Measurements from ENCODE around the gene COL26A1. TPM values are rescaled to one million over a fixed set of nuclear protein-coding genes. Genes with fewer than 3 reads are reported as not detected.

Gene COL26A1
- total RNA-seq, 1 donor from 2014 or later: not detected

DNA sequence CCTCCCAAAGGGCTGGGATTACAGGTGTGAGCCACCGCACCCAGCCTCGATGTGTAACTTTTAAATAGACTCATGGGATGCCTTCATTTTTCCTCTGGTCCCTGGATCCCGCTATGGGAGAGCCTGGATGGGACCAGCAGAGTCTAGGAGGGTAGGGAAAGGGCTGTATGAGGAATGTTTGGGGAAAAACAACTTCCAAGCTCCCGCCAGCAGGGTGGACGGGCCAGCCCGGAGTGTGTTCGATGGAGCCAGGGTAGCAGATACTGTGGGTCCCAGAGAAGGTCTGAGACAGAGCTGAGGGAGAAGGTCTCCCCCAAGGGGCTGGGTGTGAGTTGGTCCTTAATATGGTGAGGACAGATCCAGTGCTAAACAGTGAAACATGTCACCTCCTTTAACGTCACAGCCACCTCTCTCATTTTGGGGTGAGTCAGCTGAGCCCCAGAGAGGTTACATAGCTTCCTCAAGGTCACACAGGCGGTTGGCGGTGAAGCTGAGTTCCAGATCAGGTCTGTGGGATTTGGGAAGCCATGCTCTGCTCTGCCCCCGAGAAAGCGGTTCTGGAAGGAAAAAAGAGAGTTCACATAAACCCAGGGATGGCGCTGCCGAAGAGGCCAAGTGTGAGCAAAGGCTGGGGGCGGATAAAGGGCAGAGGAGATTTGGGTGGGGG is 200.0 kb downstream of the COL26A1 start:
- intact Hi-C loops (cut with micrococcal nuclease): no loop called here

DNA sequence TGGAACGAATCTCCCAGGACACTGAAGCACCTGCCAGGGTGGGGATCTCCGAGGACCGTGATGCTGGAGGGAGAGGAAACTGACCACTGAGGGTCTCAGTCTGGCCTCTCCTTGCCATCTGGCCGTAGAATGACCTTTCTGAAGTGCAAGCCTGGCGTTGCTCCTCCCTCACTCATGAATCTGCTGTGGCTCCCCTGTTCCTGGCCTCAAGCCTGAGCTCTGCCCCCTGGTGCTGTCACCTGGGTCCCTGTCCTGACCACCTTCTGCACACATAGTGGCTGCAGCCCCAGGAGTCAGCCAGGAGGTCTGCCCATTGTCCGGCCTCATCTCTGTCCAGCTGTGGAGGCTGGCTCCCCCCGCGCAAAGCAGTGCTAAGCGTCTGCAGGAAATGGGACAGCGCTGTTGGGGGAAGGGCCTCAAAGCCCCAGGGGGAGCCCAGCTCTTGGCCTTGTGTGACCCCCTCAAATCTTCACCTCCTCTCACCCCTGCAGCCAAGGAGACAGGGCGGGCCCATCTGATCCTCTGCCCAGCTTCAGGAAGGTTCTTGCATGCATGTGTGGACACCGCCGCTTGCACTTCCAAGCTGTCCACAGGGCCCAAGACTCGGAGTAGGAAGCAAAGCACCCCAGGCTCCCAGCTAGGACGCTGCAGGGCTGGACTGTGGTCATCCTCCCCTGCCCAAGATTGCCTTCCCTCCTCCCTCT is 200.7 kb downstream of the COL26A1 start:
- intact Hi-C loops (cut with micrococcal nuclease): no loop called here

DNA sequence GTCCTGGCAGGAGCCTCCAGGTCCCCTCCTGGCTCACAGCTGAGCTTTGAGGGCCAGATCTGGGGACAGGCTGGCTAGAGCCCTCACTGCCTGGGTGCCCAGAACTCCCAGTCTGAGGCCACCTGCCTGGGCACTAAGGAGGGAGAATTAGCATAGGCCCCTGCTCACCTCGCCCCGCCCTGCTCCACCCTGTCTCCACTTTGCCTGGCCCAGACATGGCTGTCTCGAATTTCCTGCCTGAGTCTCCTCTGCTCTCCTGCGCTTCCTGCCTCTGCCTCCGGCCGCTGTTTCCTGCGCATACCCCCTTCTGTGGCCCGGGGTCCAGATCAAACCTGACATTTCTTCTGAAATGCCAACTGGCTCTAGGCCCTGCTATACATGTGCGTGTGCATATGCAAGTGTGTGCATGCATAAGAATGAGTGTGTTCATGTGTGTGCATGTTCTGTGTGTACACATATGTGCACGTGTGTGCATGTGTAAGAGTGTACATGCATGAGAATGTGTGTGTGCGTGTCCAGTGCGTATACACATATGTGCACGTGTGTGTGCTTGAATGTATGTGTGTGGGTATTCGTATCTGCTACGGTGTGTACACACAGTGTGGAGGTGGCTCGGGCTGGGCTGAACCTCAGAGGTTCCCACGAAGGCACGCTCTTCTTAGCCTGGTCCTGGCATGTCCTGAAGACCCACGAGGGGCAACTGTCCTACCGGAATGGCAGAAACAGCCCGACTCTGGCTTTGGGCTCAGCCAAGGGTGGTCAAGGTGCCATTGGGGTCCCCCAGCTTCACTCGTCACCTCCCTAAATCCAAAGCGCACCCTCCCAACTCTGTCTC is 201.5 kb downstream of the COL26A1 start:
- intact Hi-C loops (cut with micrococcal nuclease): no loop called here

DNA sequence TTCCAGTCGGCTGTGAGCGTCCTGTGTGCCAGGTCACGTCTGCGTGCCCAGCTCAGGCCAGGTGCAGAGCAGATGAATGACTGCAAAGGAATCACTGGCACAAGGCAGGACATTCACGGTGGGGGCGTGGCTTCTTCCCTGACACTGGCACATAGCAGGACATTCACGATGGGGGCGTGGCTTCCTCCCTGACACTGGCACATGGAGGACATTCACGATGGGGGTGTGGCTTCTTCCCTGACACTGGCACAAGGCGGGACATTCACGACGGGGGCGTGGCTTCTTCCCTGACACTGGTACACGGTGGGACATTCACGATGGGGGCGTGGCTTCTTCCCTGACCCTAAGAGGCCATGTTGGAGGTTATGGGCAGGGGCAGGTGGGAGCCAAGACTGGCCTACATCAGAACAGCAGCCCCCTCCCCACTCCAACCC is 202.1 kb downstream of the COL26A1 start:
- intact Hi-C loops (cut with micrococcal nuclease): no loop called here

DNA sequence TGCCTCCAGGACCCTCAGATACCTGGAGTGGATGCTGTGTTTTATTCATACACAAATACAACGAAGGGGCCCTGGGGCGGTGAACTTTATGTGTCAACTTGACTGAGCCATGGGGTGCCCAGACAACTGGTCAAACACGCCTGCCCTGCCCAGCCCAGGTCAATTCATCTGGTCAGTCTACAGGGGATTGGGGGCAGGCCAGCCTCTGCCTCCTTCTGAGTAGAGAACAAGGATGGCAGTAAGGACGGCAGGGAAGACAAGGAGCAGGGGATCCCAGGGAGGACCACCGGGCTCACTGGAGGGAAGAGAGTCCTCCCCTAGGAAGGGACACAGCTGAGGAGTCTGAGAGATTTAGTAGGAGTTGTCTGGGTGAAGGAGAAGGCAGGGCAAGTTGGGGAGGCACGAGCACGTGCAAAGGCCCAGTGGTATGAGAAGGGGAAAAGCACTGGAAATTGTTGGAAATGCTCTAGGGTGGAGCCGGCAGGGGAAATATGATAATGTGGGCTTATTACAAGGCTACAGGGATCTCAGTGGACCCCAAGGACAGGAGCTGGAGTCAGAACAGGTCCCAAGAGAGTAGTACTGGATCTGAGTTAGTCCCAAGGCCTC is 203.0 kb downstream of the COL26A1 start:
- intact Hi-C loops (cut with micrococcal nuclease): no loop called here

DNA sequence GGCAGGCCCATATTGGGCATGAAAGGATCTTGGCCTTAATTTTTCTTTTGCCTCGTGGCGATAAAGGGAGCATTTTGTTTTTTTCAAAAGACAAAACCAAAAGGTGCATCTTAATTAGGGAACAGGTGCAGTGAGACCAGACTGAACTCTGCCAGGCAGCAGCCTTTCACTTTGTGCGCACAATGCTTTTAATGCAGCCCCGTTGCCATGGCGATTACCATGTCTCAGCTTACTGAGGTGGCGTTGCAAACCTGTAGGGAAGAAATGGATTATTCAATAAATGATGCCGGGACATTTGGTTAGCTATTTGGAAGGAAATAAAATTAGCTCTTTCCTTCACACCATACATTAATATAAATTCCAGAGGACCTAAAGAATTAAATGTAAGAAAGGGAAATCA is 204.6 kb downstream of the COL26A1 start:
- intact Hi-C loops (cut with micrococcal nuclease): no loop called here

DNA sequence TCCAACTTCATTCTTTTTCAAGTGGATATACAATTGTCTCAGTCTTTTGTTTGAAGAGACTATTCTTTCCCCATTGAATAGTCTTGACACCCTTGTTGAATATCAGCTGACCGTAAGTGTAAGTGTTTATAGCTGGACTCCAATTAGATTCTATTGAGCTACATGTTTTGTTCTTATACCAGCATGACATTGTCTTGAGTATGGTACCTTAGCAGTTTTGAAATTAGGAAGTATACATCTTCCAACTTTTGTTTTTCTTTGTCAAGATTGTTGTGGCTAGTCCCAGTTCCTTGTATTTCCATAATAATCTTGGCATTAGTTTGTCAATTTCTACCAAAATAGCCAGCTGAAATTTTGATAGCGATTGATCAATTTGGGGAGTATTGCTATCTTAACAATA is 209.5 kb downstream of the COL26A1 start:
- intact Hi-C loops (cut with micrococcal nuclease): no loop called here

DNA sequence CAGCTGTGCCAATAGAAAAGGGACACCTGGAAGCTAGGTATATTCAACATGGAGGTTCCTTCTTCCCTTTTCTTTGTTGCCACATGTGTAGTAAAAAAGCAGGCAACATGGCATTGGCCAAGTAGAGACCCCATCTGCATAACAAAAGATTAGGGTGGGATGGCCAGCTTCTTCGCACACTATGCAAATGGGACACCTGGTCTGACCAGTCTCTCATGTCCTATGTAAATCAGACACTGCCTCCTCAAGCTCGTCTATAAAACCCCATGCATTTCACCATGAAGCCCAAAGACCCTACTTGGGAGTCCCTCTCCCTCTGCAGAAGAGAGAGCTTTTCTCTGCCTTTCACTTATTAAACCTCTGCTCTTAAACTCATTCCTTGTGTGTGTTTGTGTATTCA is 212.5 kb downstream of the COL26A1 start:
- intact Hi-C loops (cut with micrococcal nuclease): no loop called here

DNA sequence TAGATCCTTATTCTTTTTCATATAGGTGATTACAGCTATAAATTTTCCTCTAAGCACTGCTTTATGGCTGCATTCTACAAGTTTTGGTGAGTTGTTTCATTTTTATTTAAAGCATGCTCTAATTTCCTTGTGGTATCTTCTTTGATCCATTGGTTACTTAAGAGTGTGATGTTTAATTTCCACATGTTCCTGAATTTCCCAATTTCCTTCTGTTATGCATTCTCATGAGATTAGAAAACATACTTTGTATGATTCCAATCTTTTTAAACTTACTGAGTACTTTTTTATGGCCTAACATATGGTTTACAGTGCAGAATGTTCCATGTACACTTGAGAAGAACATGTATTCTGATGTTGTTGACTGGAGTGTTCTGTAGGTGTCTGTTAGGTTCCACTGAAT is 213.0 kb downstream of the COL26A1 start:
- intact Hi-C loops (cut with micrococcal nuclease): no loop called here

DNA sequence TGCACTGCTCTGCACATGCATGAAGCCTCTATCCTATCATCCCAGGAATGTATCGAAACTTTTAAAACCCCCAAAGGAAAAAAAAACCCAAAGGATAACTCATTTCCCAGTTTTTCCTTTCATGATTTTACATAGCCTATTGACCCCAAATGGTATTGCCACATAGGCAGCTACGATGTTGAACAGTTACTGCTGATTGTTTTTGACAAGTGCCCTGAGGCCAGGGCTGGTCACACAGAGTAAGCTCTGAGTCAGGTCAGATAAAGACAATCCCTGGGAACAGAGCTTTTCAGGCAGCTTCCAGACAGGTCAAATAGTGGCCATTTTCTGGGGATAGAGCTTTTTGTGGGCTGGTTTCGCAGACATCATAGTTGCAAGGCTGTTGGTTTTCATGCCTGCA is 214.3 kb downstream of the COL26A1 start:
- intact Hi-C loops (cut with micrococcal nuclease): no loop called here

DNA sequence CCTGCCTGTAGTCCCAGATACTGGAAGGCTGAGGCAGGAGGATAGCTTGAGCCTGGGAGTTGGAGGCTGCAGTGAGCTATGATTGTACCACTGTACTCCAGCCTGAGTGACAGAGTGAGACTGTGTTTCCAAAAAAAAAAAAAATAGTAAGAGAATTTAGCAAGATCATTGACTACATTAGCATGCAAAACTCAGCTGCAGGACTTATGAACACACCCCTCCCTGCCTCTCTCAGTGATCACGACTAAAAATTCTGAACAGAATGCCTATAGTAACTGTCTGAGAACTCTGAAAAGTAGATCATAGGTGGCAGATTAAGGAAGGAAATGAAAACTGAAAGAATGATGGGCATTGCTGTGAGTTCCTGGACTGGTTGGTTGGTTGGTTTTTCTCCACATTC is 215.9 kb downstream of the COL26A1 start:
- intact Hi-C loops (cut with micrococcal nuclease): no loop called here

DNA sequence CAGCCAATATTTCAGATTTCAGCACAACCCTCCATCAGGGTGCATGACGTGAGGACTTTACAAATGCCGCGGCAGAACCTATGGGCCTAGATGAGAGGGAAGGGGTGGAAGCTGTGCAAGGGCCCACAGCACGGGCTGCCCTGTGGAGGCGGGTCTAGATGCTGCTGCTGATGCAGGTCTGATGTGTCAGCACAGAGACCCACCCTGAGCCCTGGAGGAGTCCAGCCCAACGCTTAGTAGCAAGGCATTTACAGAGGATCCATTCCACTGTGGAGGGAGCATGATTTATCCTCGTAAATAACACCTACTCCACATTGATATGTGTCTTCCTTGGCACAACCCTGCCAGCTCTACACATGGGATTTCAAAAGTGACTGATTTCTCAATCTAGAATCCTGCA is 217.9 kb downstream of the COL26A1 start:
- intact Hi-C loops (cut with micrococcal nuclease): no loop called here

DNA sequence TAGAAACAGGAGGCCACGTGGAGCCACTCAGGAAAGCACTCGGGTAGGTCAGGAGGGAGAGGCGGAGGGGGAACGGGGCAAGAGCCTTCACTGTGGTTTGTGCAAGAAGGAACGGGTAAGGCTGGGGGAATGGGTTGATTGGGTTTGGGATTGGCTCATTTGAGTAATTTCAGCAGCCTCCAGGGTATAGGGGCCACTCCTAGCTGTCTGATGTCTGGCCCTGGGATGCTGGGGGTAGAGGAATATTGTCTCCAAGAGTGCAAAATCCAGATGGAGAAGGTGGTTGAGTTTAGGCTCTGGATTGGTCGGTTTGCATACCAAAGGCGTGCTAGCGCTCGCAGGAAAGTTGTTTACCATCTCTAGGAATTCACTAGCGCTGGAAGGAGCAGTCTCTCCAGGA is 219.2 kb downstream of the COL26A1 start:
- intact Hi-C loops (cut with micrococcal nuclease): no loop called here

DNA sequence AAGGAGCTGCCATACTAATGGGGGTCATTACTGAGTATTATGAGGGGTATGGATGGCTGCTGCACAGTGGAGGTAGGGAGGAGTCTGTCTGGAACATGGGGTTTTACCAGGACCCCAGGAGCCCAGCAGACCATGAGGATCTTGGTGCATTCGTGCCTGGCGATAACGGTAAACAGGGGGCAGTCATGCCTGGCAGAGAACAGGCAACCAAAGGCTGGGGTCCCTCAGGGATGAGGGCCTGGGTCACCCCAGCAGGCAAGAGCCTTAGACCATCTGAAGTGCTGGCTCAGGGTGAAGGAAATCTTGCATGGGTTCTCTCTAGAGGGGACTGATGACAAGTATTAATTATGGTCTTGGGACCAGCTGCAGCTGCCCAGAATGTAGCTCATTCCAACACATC is 220.3 kb downstream of the COL26A1 start:
- intact Hi-C loops (cut with micrococcal nuclease): no loop called here

DNA sequence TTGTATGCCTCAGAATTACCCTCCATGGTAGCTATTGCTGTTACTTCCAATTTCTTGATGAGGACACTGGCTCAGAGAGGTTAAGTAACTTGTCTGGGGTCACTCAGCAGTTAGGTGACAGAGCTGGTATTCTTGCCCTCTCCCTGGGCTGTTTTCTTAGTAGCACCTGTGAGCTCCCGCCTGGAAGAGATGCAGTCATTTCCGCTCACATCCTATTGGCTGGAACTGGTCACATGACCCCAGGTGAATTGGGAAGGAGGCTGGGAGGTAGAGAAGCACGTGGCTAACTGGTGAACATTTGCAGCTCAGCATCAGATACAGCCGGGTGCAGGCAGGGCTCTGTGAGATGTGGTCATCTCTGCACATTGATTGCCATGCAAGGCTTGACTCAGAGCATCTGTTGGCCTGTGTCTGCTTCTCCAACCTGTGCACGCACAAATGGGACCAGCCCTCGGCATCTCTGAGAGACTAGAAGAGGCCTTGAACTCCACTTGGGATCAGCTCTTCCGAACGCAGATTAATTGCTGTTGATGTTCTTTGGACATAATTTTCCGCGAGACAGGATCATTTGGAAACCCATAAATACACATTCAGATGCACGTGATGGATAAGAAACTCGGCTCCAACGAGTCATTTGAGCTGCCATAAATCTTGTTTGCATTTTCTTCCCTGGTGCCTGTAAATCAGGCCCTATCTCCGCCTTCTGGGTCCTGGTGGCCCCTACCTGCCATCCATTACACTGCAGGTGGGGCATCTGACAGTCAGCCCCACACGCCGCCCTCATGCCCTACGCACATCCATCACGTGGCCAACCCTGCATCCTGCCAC is 223.6 kb downstream of the COL26A1 start:
- intact Hi-C loops (cut with micrococcal nuclease): no loop called here

DNA sequence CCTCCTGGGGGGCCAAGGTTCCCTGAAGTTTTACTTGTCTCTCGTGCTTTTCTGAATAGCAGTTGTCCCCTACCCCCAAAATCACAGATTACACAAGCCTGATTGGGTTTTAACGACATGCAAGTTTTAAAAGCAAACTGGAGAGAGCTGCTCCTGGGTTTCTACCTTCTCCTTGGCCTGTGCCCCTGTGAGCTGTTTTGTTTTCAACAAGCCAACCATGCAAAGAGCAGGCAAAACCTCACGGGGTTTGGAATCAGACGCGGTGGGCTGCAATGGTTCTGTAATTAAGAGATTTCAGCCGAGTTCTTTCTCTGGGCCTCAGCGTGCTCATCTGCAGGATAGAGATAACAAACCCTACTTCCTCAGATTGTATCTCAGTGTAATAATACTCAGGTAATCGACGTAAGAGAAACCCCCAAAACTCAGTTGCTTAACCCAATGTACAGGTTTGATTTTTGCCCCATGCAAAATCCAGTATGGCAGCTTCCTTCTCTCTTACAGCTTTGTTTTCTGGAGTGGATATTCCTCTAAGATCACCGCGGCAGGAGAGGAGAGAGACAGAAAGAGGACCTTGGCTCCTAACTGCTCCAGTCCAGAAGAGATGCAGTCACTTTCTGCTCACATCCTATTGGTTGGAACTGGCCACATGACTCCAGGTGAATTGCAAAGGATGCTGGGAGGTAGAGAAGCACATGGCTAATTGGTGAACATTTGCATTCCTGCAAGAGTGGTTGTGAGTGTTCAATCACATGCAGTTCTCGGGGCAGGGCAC is 224.4 kb downstream of the COL26A1 start:
- intact Hi-C loops (cut with micrococcal nuclease): no loop called here

DNA sequence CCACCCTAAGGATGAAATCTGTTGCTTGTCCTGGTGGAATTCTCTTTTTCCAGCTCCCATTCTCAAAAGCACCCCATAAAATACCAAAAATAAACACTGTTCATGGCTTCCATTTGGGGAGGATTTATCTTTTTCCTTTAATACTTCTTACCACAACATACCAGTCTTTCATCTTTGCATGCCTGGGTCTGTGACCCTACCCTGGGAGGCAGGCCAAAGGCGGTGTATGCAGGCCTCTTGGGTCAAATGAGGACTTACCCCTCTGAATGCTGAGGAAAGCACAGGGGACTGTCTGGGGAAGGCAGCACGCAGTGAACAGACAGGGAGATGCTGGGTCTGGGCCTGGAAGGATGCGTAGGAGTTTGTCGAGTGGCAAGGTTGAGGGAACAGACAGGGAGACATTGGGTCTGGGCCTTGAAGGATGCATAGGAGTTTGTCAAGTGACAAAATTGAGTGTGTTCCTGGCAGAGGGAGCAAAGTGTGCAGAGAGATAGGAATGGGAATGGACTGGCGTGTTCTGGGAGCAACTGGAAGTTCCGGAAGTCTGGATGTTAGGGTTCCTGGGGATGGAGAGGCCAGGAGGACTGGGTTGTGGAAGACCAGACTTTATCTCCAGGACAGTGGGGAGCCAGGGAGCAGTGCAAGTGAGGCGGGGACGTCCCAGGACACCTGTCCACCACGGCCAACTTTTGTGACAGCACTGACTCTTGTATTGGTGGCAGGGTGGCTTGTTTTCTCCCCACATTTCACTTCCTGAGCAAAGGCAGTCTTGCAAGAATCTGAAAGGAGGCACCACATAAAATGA is 225.7 kb downstream of the COL26A1 start:
- intact Hi-C loops (cut with micrococcal nuclease): no loop called here

DNA sequence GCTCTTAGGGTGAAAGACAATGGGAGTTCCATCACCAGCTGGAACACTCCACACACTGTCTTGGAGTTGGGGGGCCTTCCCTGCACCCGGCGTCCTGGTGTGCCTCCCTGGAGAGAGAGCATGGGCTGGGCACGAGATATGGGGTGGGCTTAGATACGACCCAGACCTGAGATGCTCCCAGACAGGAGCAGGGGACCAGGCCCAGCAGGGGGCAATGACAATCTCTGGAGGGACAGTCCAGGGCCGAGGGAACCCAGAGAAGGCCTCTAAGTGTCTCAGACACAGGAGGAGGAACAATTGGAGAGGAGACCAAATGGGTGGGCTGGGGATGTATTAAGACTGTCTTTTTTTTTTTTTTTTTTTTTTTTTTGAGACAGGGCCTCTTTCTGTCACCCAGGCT is 226.4 kb downstream of the COL26A1 start:
- intact Hi-C loops (cut with micrococcal nuclease): no loop called here

DNA sequence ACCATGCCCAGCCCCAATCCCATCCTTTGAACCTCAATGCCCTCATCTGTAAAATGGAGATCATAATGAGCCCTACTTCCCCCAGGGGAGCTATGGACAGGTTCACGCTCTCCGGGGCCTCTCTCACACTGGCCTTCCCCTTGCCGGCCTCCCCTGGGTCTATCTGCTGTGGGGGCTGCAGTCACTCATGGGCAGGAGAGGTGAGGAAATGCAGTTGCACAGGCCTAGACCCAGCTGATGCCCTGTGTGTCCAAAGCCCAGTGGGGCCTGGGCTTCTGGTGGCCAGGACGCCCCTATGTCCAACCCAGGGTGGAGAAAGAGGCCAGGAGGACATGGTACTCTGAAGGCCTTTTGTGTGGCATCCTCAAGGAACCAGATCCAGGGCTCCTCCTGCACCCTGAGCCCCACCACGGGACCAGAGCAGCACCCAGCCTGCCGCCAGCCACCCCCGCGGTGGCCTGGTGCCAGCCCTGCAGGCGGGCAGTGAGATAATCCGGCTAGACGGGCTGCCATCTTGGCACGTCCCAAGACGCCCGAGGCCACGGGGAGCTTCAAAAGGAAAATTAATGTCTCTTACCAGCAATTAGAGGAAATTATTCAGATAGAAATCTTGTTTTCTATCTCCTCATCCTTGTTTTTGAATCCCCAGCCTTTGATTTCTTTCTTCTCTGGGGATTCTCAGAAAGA is 227.4 kb downstream of the COL26A1 start:
- intact Hi-C loops (cut with micrococcal nuclease): no loop called here
